GM23338 (cell line): ENCODE measurements around the gene TMEM163. TPM values are rescaled to one million over a fixed set of nuclear protein-coding genes. Genes with fewer than 3 reads are reported as not detected.

Experiments
- ATAC-seq: fragments of 200-7000 bp; cut with Tn5 transposase; 3 replicates; pipeline ENCODE4 v1.9.1; 2020
- DNase-seq: peaks from one replicate; pipeline ENCODE4 v3.0.0-alpha.2; 2015; ENCODE audit warnings: low spot score
- H2AFZ ChIP-seq: fragments of 200-600 bp; sonication (generic); 2 replicates; pipeline ENCODE4 v1.8.0; 2016; ENCODE audit warnings: antibody characterized with exemption, mild to moderate bottlenecking, moderate library complexity
- H3F3A ChIP-seq: fragments of 200-600 bp; sonication (generic); replicated peaks from 2 replicates; pipeline ENCODE4 v1.8.0; 2017; ENCODE audit warnings: antibody characterized with exemption, mixed run types, low read depth
- H3K27ac ChIP-seq: fragments of 200-600 bp; sonication (generic); 2 replicates; pipeline ENCODE4 v1.6.1; 2016; ENCODE audit warnings: low read depth
- H3K27me3 ChIP-seq: fragments of 200-600 bp; sonication (generic); 2 replicates; pipeline ENCODE4 v1.8.0; 2016; ENCODE audit warnings: mild to moderate bottlenecking, mixed run types, moderate library complexity; ENCODE audit not compliant: insufficient read depth
- H3K36me3 ChIP-seq: fragments of 200-600 bp; sonication (generic); 2 replicates; pipeline ENCODE4 v1.8.0; 2016; ENCODE audit warnings: mild to moderate bottlenecking; ENCODE audit not compliant: insufficient read depth
- H3K4me1 ChIP-seq: fragments of 200-600 bp; sonication (generic); 2 replicates; pipeline ENCODE4 v1.8.0; 2016; ENCODE audit warnings: mild to moderate bottlenecking, moderate library complexity; ENCODE audit not compliant: insufficient read depth
- H3K4me2 ChIP-seq: fragments of 200-600 bp; sonication (generic); 2 replicates; pipeline ENCODE4 v1.7.1; 2017; ENCODE audit warnings: mixed run types
- H3K4me3 ChIP-seq: fragments of 200-600 bp; sonication (generic); 2 replicates; pipeline ENCODE4 v1.6.1; 2016; ENCODE audit warnings: mixed run types
- H3K79me2 ChIP-seq: fragments of 200-600 bp; sonication (generic); replicated peaks from 2 replicates; pipeline ENCODE4 v1.8.0; 2017; ENCODE audit warnings: mild to moderate bottlenecking; ENCODE audit not compliant: insufficient read depth
- H3K9me2 ChIP-seq: fragments of 200-600 bp; sonication (generic); 2 replicates; pipeline ENCODE4 v1.8.0; 2017; ENCODE audit not compliant: insufficient read depth
- H4K20me1 ChIP-seq: fragments of 200-600 bp; sonication (generic); replicated peaks from 2 replicates; pipeline ENCODE4 v1.8.0; 2017; ENCODE audit warnings: mild to moderate bottlenecking; ENCODE audit not compliant: insufficient read depth
- H3K27ac Mint-ChIP-seq: 2 replicates; pipeline ENCODE4 v1.8.0; 2020; ENCODE audit warnings: inconsistent platforms, mild to moderate bottlenecking, moderate library complexity, mixed read lengths
- H3K27me3 Mint-ChIP-seq: 3 replicates; pipeline ENCODE4 v1.8.0; 2022; ENCODE audit warnings: low read depth, mild to moderate bottlenecking, moderate library complexity, mixed read lengths, inconsistent platforms; ENCODE audit not compliant: insufficient read depth, poor library complexity
- H3K36me3 Mint-ChIP-seq: 3 replicates; pipeline ENCODE4 v1.8.0; 2021; ENCODE audit warnings: low read depth, mild to moderate bottlenecking, inconsistent platforms, moderate library complexity, mixed read lengths
- H3K4me1 Mint-ChIP-seq: 3 replicates; pipeline ENCODE4 v1.8.0; 2020; ENCODE audit warnings: mild to moderate bottlenecking, inconsistent platforms, mixed read lengths
- H3K4me3 Mint-ChIP-seq: 3 replicates; pipeline ENCODE4 v1.8.0; 2021; ENCODE audit warnings: moderate library complexity, mild to moderate bottlenecking, inconsistent platforms, mixed read lengths
- H3K9me3 Mint-ChIP-seq: 3 replicates; pipeline ENCODE4 v1.8.0; 2020; ENCODE audit warnings: moderate library complexity, mild to moderate bottlenecking, inconsistent platforms, mixed read lengths
- CREB1 ChIP-seq: fragments of 250-450 bp; sonication (Bioruptor Pico); IDR thresholded peaks from 2 replicates; pipeline ENCODE4 v1.5.0; 2020; ENCODE audit warnings: low read depth, mild to moderate bottlenecking, moderate library complexity
- CTCF ChIP-seq, 2 experiments: fragments of 200-600 bp in 1 of 2; sonication (generic) in 1 of 2; conservative IDR thresholded peaks; 2 replicates each; pipeline versions ENCODE4 v1.5.1 to v1.6.1; 2016 to 2017; ENCODE audit warnings: antibody characterized with exemption in 2 of 2, low read depth in 2 of 2, mild to moderate bottlenecking in 2 of 2, moderate library complexity in 1 of 2
- EZH2 ChIP-seq: fragments of 200-600 bp; sonication (generic); IDR thresholded peaks from one replicate; pipeline ENCODE4 v1.8.0; 2017; ENCODE audit warnings: antibody characterized with exemption, mild to moderate bottlenecking, low read depth; ENCODE audit not compliant: unreplicated experiment
- EZH2phosphoT487 ChIP-seq: fragments of 200-600 bp; sonication (generic); IDR thresholded peaks from one replicate; pipeline ENCODE4 v1.8.1; 2018; ENCODE audit warnings: antibody characterized with exemption; ENCODE audit not compliant: unreplicated experiment
- POLR2AphosphoS5 ChIP-seq: IDR thresholded peaks from 2 replicates; pipeline ENCODE4 v1.6.1; 2016; ENCODE audit warnings: antibody characterized with exemption, low read depth
- STAT1 ChIP-seq: IDR thresholded peaks from one replicate; pipeline ENCODE4 v1.6.1; 2016; ENCODE audit warnings: antibody characterized with exemption; ENCODE audit not compliant: unreplicated experiment
- ZNF114 ChIP-seq: fragments of 250-450 bp; sonication (Bioruptor Pico); IDR thresholded peaks from 2 replicates; pipeline ENCODE4 v1.5.0; 2020; ENCODE audit warnings: mild to moderate bottlenecking, moderate library complexity
- ZNF331 ChIP-seq: fragments of 250-450 bp; sonication (Bioruptor Pico); IDR thresholded peaks from 2 replicates; pipeline ENCODE4 v1.5.0; 2020; ENCODE audit warnings: low read depth, mild to moderate bottlenecking, moderate library complexity
- ZNF462 ChIP-seq: fragments of 250-450 bp; sonication (Bioruptor Pico); IDR thresholded peaks from 2 replicates; pipeline ENCODE4 v1.5.0; 2020; ENCODE audit warnings: mild to moderate bottlenecking, moderate library complexity
- polyA plus RNA-seq: library from polyadenylated mRNA; unstranded; fragments of >200 nt; fragmentation: Nextera tagmentation; extraction: Ambion mirVana; gene quantifications from 2 replicates; pipeline ENCODE4 v1.2.1, GENCODE V29; 2016
- total RNA-seq: library from RNA; depleted of rRNA; stranded (reverse); fragments of >200 nt; shearing (Covaris generic); gene quantifications from 2 replicates; pipeline ENCODE4 v1.2.3, GENCODE V29; 2014
- TF ChIP-seq, protein P1 (sequence below): IDR thresholded peaks from 2 replicates; pipeline ENCODE4 v1.6.1; 2016; ENCODE audit warnings: antibody characterized with exemption
- TF ChIP-seq, protein P2 (sequence below): IDR thresholded peaks from one replicate; pipeline ENCODE4 v1.6.1; 2018; ENCODE audit warnings: antibody characterized with exemption; ENCODE audit not compliant: unreplicated experiment

The TMEM163 gene
- total and polyA plus RNA-seq, 2 experiments from 2014 or later: 1.1 to 1.8 TPM

DNA sequence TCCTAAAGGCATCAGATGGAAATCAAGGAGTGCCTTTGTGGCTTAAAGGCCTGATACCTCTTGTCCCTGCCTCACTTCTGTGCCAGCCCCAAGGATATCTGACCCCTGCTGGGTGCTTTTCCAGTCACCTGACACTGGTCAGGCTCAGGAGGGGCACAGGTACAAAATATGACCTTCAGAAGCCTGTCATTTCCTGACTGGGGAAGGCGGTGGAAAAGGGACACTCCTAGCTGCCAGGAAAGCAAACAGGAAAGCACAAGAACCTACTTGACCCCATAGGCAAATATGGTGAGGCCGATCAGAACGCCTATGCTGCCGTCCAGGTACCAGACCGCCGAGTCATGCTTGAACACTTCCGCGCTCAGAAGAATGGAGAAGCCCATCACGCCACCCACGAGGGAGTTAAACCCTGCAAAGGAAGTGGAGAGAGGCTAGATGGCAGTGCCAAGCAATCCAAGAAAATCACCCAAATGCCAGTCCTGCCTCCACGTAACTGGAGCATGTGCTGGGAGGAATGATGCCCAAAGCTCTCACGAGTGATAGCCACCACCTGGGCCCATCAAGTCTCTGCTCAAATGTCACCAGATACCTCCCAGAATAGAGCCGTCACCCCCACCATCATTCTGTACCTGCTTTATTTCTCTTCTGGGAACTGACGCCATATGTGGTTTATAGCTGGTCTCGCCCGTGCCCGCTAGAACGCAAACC lies 260.9 kb downstream of the TMEM163 start:
- H3K4me1 Mint-ChIP-seq: peaks cover 4% of the 10 kb centered on the region; the same call in 2 of the 3 replicates

More for the DNA sequence above, 260.9 kb downstream of the TMEM163 start:
- no peak overlapping the region; the same call in 1 of the 2 replicates for H3K27ac Mint-ChIP-seq
- H3K79me2 ChIP-seq: no peaks in the 10 kb centered on the region
- no peaks in the 10 kb centered on the region for H3K9me2 ChIP-seq
- no peaks in the 10 kb centered on the region for H3K36me3 ChIP-seq
- no peak for ATAC-seq
- no peak overlapping the region for H3K4me2 ChIP-seq
- no peaks in the 10 kb centered on the region for H3F3A ChIP-seq
- H3K9me3 Mint-ChIP-seq: no peaks in the 10 kb centered on the region; the same call in 2 of the 3 replicates
- no peaks in the 10 kb centered on the region for H3K4me1 ChIP-seq
- H3K27me3 ChIP-seq: no peaks in the 10 kb centered on the region
- no peak overlapping the region for H2AFZ ChIP-seq
- no peak overlapping the region for H3K4me3 Mint-ChIP-seq
- TF ChIP-seq ZNF331 (CRISPR knock-in tag) (no peak), EZH2 (no peak), ZNF462 (CRISPR knock-in tag) (no peak), EZH2phosphoT487 (no peak), POLR2AphosphoS5 (no peak), CREB1 (CRISPR knock-in tag) (no peak), CTCF (conservative IDR thresholded peaks at IDR 0.05; ENCODE audit: low read depth in 2 of 2) (no peak), STAT1 (no peak), ZNF114 (CRISPR knock-in tag) (no peak)
- TF ChIP-seq, protein P1, sequence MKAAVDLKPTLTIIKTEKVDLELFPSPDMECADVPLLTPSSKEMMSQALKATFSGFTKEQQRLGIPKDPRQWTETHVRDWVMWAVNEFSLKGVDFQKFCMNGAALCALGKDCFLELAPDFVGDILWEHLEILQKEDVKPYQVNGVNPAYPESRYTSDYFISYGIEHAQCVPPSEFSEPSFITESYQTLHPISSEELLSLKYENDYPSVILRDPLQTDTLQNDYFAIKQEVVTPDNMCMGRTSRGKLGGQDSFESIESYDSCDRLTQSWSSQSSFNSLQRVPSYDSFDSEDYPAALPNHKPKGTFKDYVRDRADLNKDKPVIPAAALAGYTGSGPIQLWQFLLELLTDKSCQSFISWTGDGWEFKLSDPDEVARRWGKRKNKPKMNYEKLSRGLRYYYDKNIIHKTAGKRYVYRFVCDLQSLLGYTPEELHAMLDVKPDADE: no peak
- TF ChIP-seq, protein P2, sequence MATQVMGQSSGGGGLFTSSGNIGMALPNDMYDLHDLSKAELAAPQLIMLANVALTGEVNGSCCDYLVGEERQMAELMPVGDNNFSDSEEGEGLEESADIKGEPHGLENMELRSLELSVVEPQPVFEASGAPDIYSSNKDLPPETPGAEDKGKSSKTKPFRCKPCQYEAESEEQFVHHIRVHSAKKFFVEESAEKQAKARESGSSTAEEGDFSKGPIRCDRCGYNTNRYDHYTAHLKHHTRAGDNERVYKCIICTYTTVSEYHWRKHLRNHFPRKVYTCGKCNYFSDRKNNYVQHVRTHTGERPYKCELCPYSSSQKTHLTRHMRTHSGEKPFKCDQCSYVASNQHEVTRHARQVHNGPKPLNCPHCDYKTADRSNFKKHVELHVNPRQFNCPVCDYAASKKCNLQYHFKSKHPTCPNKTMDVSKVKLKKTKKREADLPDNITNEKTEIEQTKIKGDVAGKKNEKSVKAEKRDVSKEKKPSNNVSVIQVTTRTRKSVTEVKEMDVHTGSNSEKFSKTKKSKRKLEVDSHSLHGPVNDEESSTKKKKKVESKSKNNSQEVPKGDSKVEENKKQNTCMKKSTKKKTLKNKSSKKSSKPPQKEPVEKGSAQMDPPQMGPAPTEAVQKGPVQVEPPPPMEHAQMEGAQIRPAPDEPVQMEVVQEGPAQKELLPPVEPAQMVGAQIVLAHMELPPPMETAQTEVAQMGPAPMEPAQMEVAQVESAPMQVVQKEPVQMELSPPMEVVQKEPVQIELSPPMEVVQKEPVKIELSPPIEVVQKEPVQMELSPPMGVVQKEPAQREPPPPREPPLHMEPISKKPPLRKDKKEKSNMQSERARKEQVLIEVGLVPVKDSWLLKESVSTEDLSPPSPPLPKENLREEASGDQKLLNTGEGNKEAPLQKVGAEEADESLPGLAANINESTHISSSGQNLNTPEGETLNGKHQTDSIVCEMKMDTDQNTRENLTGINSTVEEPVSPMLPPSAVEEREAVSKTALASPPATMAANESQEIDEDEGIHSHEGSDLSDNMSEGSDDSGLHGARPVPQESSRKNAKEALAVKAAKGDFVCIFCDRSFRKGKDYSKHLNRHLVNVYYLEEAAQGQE: no peak
- no peak overlapping the region for H3K4me3 ChIP-seq
- no peak for DNase-seq
- no peaks in the 10 kb centered on the region for H3K27me3 Mint-ChIP-seq
- H3K27ac ChIP-seq: no peak overlapping the region
- no peaks in the 10 kb centered on the region for H3K36me3 Mint-ChIP-seq
- no peaks in the 10 kb centered on the region for H4K20me1 ChIP-seq
